HPDE6-E6E7 (cell line): Measurements from ENCODE around the gene POFUT2.
"Not testable (repeated sequence)": the region's sequence is repeated elsewhere in the genome, so short reads cannot be mapped to it uniquely, and the experiment has no call there.

Experiments used
- DNase-seq: peaks from one replicate; pipeline ENCODE4 v3.0.0; 2011; ENCODE audit warnings: missing footprints; ENCODE audit errors: extremely low spot score

The POFUT2 gene

DNA sequence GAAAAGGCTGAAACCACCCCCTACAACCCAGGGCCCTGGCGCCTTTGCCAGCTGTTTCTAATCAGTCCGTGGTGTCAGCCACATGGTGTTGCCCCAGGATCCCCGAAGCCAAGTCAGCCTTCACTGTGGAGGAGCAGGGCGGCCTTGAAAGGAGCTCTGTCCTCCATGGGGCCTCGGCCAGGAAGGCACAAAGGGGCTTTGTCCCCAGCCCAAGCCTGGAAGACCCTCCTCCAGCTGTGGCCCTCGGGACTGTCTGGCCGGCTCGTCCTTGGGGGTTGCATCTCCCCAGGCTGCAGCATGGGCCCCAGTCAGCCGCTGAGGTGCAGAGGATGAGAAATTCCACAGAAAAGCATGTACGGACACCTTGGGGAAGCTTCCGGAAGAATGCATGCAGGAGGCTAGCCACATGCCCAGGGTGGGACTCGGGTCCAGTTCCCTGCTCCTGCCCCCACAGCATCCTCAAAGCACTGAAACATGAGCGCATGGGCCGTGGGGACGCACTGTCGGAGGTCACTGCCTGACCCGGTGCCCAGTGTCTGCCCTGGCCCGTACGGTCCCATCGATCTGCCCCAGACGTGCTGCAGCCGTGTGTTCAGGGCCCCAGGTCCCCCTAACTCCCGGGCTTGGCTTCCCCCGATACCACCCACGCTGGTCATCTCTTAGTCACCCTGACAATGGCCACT is 38.6 kb upstream of the POFUT2 start:
- DNase-seq: no peak

DNA sequence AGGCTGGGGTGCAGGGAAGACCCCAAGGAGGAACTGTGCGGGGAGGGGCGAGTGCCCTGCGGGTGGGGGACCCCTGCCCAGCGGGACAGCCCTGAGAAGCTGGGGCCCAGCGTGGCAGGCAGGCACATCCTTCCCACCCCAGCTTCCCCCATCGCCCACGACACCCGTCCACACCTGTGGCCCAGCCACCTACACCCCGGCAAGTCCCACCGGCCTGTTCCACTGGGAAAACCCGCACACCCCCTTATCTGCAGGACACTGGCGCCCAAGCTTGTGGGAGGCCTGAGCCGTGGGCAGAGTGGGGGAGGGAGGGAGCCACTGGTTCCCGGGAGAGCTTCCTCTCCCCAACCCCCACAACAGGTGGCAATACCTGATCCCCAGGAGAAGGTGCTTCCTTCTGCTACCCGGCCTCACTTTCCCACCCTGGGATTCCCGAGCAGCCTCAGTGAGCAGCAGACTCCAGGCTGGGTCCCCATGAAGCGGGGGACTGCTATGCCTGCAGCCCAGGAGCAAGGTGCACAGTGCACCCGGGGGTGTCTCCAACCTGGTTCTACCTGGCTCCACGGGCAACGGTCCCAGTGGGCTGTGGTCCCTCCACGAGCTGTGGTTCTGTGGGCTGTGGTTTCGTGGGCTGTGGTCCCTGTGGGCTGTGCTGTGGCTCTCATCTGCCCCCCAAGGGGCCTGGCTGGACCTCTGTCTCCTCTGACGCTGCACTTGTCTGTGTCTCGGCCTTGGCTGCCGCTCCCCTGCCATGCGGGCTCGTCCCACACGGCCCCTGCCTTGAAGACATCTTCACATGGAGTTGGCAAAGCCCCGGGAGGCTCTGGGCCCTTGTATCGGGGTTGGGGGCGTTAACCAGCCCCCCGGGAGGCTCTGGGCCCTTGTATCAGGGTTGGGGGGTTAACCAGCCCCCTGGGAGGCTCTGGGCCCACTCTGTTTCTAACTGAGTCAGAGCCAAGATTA is 37.8 kb upstream of the POFUT2 start:
- no peak for DNase-seq

DNA sequence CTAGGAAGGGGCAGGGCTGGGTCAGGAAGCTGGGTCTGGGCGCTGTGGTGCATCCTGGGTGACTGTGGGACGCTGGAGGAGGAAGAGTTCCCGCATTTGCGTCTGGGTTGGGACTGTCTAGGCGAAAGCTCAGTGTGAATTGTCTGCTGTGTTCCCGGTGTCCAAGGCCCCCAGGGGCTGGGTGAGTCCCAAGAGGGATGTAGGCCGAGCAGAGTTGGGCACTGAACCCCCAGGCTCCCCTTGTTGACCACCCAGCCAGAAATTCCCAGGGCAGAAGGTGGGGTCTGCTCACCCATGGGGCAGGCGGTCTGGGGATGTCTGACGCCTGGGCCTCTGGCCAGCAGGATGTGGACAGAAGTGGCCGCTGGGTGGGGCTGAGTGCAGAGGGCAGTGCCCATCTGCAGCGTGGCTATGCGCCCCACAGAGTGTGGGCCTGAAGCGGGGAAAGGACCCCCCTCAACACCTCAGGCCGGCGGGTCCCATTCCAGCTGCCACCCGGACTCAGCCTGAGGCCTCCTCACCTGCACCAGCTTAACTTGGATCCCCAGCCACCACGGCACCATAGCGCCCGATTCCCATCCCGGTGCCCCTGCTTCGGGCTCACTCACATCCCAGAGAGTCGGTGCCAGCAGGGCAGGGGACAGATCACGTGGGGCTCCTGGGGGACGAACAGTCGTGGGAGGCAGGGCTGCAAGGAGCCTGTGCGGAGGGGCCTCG is 37.0 kb upstream of the POFUT2 start:
- DNase-seq: no peak

DNA sequence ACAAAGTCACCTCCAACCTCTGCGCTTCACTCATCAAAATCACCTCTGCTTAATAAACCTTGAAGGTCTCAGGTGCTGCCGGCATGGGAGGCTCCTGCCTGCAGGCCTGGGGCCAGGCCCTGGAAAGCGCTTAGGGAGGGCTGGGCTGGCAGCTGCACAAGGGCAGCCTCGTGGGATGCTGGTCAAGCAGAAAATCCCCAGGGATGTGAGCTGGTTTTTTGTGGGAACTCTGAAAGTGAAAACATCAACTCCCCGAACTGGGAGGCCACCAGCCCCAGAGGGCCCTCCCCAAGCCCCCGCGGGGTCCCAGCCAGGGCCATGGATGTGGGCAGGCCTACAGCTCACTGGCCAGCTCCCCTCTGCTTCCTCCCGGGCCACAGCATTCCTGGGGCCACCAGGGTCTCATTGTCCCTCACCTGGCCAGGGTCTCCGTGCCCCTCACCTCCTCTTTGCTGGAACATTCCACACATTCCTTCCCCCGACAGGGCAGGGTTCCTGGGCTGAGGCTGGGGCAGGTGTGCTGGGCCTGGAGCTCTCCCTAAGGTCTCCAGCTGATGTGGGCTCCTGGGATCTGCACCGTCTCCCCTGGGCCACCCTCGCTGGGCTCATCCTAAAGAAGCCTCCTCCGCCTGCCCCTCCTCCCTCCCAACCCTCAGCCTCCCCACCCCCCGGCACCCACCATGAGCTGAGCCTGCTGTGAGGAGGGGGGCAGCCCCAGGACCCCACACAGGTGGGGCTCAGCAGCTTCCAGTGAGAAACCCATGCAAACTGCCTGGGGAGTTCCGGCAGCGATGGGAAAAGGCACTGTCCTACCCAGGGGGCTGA is 36.0 kb upstream of the POFUT2 start:
- no peak for DNase-seq

DNA sequence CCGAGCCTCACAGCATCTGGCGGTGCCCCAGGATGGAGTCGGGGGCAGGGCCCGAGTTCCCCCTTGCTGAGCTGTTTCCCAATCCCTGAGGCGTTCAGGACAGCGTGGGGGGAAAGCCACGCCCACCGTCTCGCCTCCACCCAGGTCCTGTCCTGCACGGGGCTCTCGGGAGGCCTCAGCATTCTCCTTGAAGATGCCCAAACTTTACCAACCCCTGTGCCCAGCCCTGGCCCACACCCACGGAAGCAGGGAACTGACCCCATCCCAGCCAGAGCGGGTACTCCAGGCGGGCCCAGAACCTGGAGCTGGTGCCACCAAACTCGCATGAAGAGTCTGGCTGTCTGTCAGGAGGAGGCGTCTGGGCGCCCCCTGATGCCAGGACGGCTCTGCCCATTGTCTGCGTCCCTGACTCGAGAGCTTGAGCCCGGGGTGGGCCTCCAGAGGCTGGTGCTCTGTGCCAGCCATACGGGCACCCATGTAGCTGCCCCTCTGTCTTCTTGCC is 35.3 kb upstream of the POFUT2 start:
- DNase-seq: no peak

DNA sequence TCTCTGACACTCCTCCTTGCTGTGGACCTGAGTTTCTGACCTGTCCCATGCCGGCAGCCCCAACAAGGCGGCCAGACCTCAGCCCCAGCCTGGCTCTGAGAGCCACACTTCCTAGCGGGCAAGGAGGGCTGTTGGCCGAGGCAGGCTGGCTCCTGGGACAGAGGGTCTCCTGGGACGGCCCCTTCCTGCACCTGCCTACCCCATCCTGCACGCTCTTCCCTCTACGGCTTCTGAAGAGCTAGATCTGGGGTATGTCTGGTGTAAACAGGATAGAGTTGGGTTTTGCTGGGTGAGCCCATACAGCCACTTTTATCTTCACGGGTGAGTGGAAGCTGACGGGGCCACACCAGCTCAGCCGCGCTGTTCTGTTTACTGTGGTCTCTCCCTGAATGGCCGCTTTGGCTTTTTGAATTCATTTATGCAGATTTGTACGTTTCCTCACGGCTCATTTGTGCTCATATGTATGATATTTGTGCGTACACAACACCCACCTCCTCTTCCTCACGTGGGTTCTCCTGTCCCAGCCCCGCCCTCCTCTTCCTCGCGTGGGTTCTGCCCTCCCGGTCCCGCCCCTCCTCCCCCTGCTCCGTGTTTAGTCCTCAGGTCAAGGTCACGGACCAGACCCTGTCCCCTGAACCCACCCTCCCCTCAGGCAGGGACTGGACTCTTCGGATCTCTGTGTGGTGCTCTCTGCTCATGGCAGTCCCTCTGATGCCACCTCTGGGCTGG is 34.7 kb upstream of the POFUT2 start:
- no peak for DNase-seq

DNA sequence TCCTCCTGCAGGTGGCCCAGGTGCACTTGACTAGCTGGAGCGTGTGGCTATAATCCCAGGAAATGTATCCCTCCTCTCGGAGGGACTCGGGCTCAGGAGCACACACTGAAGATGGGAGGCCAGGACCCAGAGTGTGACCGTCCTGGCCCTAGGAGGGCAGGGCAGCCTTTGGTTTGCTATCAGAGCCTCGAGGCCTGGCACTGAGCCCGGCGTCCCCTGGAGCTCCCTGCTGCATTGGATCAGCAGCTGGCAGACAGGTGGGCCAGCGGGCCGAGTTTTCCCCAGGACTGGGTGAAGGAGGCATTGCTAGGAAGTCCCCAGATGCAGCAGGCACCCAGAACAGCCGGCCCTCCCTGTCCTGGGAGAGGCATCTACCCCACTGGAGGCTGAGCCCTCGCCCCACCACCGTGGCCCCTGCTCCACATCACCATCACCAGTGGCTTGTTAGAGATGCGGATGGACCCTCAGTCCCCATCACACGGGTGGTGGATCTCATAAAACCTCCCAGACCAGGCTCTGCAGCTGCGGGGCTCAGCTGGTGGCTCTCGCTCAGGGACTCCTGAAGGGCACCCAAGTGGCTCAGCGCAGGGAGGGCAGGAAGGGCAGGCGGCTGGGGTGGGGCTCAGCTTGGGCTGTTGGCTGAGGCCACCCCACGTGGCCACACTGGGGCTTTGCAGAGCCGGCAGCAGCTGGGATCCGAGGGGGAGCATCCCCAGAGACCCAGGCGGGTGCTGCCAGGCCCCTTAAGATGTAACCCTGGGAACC is 32.7 kb upstream of the POFUT2 start:
- no peak for DNase-seq

DNA sequence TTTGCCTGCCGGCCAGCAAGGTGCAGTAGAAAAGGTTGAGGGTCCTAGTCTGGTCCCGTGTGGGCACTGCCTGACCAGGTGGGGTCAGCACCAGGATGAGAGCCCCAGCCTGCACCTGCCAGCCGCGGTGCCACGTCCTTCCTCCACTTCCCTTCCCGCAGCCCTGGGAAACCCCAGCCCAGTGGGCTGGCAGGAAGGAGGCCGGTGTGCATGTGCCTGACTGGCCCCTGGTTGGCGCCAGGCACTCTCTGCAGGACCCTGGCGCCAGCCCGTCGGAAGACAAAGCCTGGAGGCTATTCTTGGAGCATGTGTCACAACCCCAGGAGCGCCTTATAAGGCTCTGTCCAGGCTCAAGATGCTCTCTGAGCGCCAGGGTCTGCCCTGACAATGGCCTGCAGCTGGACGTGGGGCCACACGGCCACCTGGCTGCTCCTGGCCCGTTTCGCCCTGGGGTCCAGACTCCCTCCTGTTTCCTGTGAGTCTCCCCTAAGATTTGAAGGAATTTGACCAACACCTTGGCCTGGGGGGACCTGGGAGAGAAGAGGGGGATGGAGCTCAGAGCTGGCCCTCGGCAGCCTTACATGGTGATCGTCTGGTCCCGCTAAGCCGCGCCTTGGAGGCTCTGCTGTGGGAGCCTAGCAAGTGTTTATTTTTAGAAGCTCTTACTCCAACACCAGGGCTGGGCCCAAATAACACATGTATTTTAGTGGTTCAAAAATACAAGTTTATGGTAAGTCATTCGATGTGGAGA is 31.9 kb upstream of the POFUT2 start:
- DNase-seq: no peak

DNA sequence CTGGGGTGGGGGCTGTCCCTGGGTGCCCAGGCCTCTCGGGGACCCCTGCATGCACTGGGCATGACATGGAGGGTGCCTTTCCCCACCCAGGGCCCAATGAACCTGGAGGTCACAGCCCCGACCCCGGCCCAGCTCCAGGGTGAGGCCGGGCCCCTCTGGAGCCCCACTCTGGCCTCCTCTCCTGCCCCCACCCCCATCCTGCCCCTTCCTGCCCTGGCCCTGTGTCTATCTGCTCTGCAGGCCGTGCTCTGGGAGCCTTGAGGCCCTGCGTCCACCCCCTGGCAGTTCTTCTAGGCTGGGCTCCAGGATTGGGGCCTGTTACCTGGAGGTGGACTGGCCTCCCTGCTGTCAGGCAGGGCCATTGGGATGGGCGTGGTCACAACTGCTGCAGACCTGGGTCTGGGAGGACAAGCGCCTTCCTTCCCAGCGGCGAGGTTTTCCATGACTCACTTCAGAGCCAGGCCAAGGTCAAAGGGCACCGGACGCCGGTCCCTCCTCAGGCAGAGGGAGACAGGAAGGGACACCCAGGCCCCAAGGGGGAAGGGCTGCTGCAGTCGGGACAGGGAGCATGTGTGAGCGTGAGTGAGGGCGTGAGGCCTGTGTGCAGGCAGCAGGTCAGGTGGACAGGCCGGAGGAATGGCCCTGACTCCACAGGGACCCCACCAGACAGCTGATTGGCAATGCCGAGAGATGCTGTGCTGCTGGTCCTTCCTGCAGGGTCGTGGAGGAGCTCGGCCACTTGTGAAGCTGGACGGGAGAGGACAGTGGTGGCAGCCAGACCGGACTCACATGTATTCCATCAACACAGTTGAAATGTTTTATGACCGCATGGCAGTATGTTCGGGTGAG is 31.1 kb upstream of the POFUT2 start:
- no peak for DNase-seq

DNA sequence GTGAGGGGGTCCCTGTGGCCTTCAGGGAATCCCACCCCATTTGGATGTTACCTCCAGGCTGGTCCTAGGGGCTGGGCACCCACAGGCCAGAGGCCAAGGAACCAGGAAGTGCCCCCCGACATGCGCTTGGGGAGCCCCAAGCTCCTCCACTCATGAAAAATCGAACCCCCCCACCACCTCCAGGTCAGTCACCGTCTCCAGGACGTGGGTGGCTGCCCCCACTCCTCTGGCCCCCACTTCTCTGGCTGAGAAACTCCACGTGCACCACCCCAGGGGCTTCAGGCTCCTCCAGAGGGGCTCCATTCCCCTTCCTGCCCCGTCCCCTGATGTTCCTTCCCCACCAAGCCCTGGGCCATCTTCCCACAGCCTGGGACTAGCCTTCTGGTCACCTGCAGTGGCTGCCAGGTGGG is 30.5 kb upstream of the POFUT2 start:
- DNase-seq: no peak

DNA sequence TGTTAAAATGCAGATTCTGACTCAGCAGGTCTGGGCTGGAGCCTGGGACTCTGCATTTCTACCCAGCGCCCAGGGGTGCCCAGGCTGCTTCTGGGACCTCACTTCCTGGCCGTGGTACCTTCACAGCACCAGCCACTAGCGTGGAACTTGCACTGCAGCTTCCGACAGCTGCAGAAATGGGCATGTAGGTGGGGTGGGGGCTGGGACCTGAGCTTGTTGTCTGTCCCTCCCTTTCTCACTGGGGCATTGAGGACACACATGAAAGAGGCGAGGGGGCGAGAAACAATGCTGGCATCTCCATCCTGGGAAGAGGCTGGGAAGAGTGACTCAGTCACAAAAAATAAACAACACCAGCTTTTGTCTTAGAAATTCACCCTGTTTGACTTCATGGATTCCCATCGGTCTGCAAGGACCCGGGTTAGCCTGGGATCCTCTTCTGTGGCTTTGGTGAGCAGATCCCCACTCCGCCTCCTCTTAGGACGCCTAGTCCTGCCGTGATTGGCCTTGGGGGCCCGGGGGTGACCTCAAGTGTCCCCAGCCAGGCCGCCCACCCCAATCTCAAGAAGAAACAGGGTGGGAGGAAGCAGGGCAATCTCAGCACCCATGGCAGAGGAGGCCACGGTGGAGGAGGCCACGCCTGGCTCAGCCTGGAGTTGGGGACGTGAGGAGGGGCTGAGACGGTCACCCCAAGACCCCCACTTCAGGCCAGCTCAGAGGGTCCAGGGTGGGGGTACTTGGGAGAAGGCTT is 29.9 kb upstream of the POFUT2 start:
- no peak for DNase-seq

DNA sequence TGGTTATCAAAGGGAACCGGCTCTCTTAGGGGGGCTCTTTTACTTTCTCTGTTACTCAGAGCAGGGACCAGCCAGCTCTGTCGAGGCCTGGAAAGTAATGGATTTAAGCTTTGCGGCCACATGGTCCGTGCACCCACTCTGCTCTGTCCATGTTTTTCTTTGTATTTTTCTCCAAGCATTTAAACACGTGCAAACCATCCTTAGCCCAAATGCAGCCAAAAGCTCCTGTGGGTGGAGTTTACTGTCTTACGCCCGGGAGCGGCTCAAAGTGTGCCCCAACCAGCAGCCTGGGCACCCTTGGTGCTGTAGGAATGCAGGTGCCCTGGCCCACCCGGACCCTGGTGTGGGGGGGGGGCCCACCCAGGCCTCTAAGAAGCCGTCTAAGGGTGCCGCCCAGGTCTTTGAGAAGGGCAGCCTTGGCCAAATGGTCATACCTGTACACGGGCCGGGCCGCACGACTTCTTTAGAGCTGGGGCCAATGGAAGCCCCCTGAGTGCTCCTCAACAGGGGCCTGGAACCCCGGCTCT is 29.2 kb upstream of the POFUT2 start:
- no peak for DNase-seq

DNA sequence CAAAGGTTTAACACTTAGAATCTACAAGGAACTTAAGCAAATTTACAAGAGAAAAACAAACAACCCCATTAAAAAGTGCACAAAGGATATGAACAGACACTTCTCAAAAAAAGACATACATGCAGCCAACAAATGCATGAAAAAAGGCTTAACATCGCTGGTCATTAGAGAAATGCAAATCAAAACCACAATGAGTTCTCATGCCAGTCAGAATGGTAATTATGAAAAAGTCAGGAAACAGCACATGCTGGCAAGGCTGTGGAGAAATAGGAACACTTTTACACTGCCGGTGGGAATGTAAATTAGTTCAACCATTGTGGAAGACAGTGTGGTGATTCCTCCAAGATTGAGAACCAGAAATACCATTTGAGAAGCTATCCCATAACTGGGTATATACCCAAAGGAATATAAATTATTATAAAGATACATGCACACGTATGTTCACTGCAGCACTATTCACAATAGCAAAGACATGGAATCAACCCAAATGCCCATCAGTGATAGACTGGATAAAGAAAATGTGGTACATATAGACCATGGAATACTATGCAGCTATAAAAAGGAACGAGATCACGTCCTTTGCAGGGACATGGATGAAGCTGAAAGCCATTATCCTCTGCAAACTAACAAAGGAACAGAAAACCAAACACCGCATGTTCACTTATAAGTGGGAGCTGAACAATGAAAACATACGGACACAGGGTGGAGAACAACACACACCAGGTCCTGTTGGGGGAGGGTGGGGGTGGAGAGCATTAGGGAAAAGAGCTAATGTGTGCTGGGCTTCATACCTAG is 28.2 kb upstream of the POFUT2 start:
- not testable (repeated sequence) for DNase-seq

DNA sequence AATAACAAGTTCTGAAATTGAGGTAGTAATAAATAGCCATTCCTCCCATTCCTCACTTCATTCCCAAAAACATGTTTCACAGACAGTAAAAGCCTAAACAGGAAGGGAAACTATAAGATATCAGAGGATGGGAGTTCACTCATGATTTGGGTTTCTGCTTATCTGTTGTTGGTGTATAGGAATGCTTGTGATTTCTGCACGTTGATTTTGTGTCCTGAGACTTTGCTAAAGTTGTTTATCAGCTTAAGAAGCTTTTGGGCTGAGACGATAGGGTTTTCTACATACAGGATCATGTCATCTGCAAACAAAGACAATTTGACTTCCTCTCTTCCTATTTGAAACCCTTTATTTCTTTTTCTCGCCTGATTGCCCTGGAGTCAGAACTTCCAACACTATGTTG is 26.0 kb upstream of the POFUT2 start:
- DNase-seq: no peak

DNA sequence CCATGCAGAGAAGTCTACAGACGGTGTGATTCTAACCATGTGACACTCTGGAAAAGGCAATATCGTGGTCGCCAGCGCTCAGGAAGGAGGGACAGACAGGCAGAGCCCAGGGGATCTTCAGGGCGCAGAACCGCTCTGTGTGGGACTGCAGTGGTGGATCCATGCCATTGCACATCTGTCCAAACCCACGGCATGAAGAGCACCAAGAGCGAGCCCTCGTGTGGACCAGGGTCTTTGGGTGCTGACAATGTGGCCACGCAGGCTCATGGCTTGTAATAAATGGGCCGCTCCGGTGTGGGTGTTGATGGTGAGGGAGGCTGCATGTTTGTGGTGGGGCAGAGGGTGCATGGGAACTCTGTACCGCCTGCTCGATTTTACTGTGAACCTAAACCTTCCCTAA is 25.3 kb upstream of the POFUT2 start:
- DNase-seq: no peak

DNA sequence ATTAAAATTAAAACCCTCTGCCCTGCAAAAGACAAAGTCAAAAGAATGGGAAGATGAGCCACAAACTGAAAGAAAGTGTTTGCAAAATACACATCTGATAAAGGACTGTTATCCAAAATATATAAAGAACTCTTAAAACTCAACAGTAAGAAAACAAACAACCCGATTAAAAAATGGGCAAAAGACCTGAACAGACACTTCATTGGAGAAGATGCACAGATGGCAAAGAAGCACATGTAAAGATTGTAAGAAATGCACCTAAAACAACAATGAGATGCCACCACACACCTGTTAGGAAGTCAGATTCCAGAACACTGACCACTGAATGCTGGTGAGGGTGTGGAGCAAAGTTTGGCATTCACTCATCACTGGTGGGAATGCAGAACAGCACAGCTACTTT is 24.6 kb upstream of the POFUT2 start:
- DNase-seq: no peak
